GM21619 (cell line): ENCODE measurements around the gene MRC1.

ENCODE experiments used
- ATAC-seq: cut with Tn5 transposase; IDR thresholded peaks from one replicate; pipeline ENCODE4 v1.9.1; 2021; ENCODE audit not compliant: unreplicated experiment

The MRC1 gene

GRCh38 chr10:17842641-17843040, 33.5 kb downstream of the MRC1 start:
- ATAC-seq: no peak

- ATAC-seq: no peak
These were observed 38.6 kb downstream of the MRC1 start for GRCh38 chr10:17847585-17848296.

- ATAC-seq: no peak
These were observed 39.5 kb downstream of the MRC1 start for GRCh38 chr10:17848646-17849045.

GRCh38 chr10:17850501-17850900, 41.4 kb downstream of the MRC1 start:
- ATAC-seq: no peak

- no peak for ATAC-seq
These were observed 42.5 kb downstream of the MRC1 start for GRCh38 chr10:17851611-17852010.

GRCh38 chr10:17854044-17854652, 45.0 kb downstream of the MRC1 start:
- no peak for ATAC-seq

GRCh38 chr10:17857040-17857439, 47.9 kb downstream of the MRC1 start:
- no peak for ATAC-seq

GRCh38 chr10:17859492-17860156, 50.5 kb downstream of the MRC1 start:
- ATAC-seq: no peak

GRCh38 chr10:17861760-17862159, 52.6 kb downstream of the MRC1 start:
- ATAC-seq: no peak

- ATAC-seq: no peak
These were observed 56.2 kb downstream of the MRC1 start for GRCh38 chr10:17865351-17865750.

- no peak for ATAC-seq
These were observed 57.2 kb downstream of the MRC1 start for GRCh38 chr10:17866346-17866745.

- ATAC-seq: no peak
These were observed 57.9 kb downstream of the MRC1 start for GRCh38 chr10:17867056-17867455.

GRCh38 chr10:17871036-17871435, 61.9 kb downstream of the MRC1 start:
- ATAC-seq: no peak

GRCh38 chr10:17872191-17873091, 63.3 kb downstream of the MRC1 start:
- no peak for ATAC-seq

- no peak for ATAC-seq
These were observed 64.8 kb downstream of the MRC1 start for GRCh38 chr10:17873946-17874345.

- no peak for ATAC-seq
These were observed 68.0 kb downstream of the MRC1 start for GRCh38 chr10:17877121-17877520.

- ATAC-seq: no peak
These were observed 69.7 kb downstream of the MRC1 start for GRCh38 chr10:17878896-17879295.

- no peak for ATAC-seq
These were observed 71.5 kb downstream of the MRC1 start for GRCh38 chr10:17880601-17881000.

- no peak for ATAC-seq
These were observed 73.4 kb downstream of the MRC1 start for GRCh38 chr10:17882557-17882956.

GRCh38 chr10:17883621-17884020, 74.5 kb downstream of the MRC1 start:
- no peak for ATAC-seq

- ATAC-seq: no peak
These were observed 79.0 kb downstream of the MRC1 start for GRCh38 chr10:17888189-17888588.
